HEK293 (cell line): ENCODE data around the gene KRI1.

Experiments used
- REPIN1 ChIP-seq: fragments of 450-650 bp; formaldehyde crosslinking; IDR thresholded peaks from 2 replicates; pipeline ENCODE4 v1.5.1; 2017; ENCODE audit warnings: missing biosample characterization, missing genetic modification characterization, low read depth
- SALL2 ChIP-seq: fragments of 450-650 bp; formaldehyde crosslinking; IDR thresholded peaks from 2 replicates; pipeline ENCODE4 v1.5.0; 2017; ENCODE audit warnings: missing biosample characterization, mild to moderate bottlenecking, missing genetic modification characterization, borderline replicate concordance
- ZNF792 ChIP-seq: fragments of 450-650 bp; formaldehyde crosslinking; IDR thresholded peaks from 2 replicates; pipeline ENCODE4 v1.5.1; 2016; ENCODE audit warnings: missing biosample characterization, missing genetic modification characterization
- TF ChIP-seq, protein P1 (sequence below): fragments of 450-650 bp; formaldehyde crosslinking; IDR thresholded peaks from 2 replicates; pipeline ENCODE4 v1.5.1; 2016; ENCODE audit warnings: missing biosample characterization, missing genetic modification characterization, low read depth
- TF ChIP-seq, protein P2 (sequence below): fragments of 450-650 bp; formaldehyde crosslinking; IDR thresholded peaks from 2 replicates; pipeline ENCODE4 v1.5.1; 2016; ENCODE audit warnings: missing biosample characterization, missing genetic modification characterization

DNA sequence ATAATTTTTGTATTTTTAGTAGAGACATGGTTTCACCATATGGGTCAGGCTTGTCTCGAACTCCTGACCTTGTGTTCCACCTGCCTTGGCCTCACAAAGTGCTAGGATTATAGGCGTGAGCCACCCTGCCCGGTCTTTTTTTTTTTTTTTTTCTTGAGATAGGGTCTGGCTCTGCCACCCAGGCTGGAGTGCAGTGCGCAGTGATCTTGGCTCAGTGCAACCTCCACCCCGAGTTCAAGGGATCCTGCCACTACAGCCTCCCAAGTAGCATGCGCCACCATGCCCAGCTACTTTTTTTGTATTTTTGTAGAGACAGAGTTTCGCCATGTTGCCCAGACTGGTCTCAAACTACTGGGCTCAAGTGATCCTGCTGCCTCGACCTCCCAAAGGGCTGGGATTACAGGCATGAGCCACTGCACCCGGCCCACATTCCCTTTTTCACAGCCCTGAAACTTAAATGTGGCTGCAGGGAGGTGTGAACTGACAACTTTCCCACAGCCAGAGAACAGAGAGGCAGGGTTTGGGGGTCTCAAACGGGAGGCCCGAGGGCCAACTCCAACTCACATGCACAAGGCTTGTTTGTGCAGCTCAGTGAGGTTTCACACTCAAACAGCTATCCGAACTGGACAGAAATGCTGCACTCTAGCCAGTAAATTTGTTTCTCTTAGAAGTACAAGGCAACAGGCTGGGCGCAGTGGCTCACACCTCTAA, 44.2 kb downstream of the KRI1 start:
- TF ChIP-seq, protein P1, sequence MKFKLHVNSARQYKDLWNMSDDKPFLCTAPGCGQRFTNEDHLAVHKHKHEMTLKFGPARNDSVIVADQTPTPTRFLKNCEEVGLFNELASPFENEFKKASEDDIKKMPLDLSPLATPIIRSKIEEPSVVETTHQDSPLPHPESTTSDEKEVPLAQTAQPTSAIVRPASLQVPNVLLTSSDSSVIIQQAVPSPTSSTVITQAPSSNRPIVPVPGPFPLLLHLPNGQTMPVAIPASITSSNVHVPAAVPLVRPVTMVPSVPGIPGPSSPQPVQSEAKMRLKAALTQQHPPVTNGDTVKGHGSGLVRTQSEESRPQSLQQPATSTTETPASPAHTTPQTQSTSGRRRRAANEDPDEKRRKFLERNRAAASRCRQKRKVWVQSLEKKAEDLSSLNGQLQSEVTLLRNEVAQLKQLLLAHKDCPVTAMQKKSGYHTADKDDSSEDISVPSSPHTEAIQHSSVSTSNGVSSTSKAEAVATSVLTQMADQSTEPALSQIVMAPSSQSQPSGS: no peak
- TF ChIP-seq, protein P2, sequence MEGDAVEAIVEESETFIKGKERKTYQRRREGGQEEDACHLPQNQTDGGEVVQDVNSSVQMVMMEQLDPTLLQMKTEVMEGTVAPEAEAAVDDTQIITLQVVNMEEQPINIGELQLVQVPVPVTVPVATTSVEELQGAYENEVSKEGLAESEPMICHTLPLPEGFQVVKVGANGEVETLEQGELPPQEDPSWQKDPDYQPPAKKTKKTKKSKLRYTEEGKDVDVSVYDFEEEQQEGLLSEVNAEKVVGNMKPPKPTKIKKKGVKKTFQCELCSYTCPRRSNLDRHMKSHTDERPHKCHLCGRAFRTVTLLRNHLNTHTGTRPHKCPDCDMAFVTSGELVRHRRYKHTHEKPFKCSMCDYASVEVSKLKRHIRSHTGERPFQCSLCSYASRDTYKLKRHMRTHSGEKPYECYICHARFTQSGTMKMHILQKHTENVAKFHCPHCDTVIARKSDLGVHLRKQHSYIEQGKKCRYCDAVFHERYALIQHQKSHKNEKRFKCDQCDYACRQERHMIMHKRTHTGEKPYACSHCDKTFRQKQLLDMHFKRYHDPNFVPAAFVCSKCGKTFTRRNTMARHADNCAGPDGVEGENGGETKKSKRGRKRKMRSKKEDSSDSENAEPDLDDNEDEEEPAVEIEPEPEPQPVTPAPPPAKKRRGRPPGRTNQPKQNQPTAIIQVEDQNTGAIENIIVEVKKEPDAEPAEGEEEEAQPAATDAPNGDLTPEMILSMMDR: no peak
- no peak for TF ChIP-seq REPIN1
- TF ChIP-seq SALL2 (tag by site-specific recombination): no peak
- TF ChIP-seq ZNF792 (tag by site-specific recombination): no peak
